ENCODE data around the gene MAEA. TPM values are rescaled to one million over a fixed set of nuclear protein-coding genes. Genes with fewer than 3 reads are reported as not detected.

MAEA gene
- total and polyA plus RNA-seq, 9 of the 15 experiments (the other 6 are each of a cell fraction or from before 2014, with no cell fraction given): 2.1 to 86.5 (median 45.0) TPM

DNA sequence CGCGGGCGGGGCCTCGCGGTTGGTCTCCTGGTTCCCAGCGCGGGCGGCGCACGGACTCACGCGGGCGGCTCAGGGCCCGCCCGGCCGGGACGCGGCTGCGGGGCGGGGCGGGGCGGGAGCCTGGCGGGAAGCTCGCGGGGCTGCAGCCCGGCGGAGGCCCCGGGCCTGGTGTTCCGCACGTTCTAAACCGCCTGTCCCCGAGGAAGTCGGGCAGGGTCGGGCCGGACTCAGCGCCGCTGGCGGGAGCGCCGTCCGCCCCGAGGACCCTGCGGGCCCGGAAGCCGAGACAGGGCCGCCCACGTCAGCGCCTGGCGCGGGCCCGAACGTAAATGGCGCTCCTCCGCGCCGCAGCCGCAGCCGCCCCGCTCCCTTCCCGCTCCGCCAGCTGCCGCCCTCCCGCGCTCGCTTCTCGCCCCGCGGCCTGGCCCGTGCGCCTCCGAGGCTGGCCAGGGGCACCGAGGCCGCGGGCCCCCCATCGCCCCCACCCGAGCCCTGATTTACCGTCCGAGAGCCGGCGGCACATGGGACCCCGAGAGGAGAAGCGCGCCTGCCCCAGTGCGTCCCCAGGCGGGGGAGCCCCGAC lies 40.5 kb upstream of the MAEA start (continued):
- peak; percentile 73 for TF ChIP-seq FIP1L1 (IDR thresholded peaks at IDR 0.05; ENCODE audit: low read depth, low read length, poor library complexity, severe bottlenecking)
- no peak for TF ChIP-seq POLR2B (IDR thresholded peaks at IDR 0.05; ENCODE audit: low read depth, partially characterized antibody)
- TF ChIP-seq, protein P1, sequence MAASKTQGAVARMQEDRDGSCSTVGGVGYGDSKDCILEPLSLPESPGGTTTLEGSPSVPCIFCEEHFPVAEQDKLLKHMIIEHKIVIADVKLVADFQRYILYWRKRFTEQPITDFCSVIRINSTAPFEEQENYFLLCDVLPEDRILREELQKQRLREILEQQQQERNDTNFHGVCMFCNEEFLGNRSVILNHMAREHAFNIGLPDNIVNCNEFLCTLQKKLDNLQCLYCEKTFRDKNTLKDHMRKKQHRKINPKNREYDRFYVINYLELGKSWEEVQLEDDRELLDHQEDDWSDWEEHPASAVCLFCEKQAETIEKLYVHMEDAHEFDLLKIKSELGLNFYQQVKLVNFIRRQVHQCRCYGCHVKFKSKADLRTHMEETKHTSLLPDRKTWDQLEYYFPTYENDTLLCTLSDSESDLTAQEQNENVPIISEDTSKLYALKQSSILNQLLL (CRISPR knock-in tag; IDR thresholded peaks at IDR 0.05; ENCODE audit: borderline replicate concordance): no peak
- no peak for TF ChIP-seq BDP1 (IDR thresholded peaks at IDR 0.05; ENCODE audit: insufficient read depth, insufficient read length)
- TF ChIP-seq ETV6 (IDR thresholded peaks at IDR 0.05; ENCODE audit: borderline replicate concordance in 1 of 2, low read depth in 2 of 2, low read length in 1 of 2): no peak
- TF ChIP-seq ETV6 (CRISPR knock-in tag; IDR thresholded peaks at IDR 0.05; ENCODE audit: borderline replicate concordance): no peak
- TF ChIP-seq HIVEP1 (CRISPR knock-in tag; IDR thresholded peaks at IDR 0.05): no peak
- peak; percentile 54; the same call in 1 of the 2 replicates for TF ChIP-seq ATF7 (IDR thresholded peaks at IDR 0.05)
- TF ChIP-seq C11orf30 (IDR thresholded peaks at IDR 0.05; ENCODE audit: low read depth): no peak
- TF ChIP-seq HLTF (IDR thresholded peaks at IDR 0.05): no peak
- TF ChIP-seq, protein P2, sequence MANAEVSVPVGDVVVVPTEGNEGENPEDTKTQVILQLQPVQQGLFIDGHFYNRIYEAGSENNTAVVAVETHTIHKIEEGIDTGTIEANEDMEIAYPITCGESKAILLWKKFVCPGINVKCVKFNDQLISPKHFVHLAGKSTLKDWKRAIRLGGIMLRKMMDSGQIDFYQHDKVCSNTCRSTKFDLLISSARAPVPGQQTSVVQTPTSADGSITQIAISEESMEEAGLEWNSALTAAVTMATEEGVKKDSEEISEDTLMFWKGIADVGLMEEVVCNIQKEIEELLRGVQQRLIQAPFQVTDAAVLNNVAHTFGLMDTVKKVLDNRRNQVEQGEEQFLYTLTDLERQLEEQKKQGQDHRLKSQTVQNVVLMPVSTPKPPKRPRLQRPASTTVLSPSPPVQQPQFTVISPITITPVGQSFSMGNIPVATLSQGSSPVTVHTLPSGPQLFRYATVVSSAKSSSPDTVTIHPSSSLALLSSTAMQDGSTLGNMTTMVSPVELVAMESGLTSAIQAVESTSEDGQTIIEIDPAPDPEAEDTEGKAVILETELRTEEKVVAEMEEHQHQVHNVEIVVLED (CRISPR knock-in tag; IDR thresholded peaks at IDR 0.05): peak; percentile 53; the same call in 1 of the 2 replicates
- TF ChIP-seq TARDBP (IDR thresholded peaks at IDR 0.05): peak; percentile 32; the same call in 1 of the 2 replicates
- TF ChIP-seq, protein P3, sequence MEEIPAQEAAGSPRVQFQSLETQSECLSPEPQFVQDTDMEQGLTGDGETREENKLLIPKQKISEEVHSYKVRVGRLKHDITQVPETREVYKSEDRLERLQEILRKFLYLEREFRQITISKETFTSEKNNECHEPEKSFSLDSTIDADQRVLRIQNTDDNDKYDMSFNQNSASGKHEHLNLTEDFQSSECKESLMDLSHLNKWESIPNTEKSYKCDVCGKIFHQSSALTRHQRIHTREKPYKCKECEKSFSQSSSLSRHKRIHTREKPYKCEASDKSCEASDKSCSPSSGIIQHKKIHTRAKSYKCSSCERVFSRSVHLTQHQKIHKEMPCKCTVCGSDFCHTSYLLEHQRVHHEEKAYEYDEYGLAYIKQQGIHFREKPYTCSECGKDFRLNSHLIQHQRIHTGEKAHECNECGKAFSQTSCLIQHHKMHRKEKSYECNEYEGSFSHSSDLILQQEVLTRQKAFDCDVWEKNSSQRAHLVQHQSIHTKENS (CRISPR knock-in tag; IDR thresholded peaks at IDR 0.05): no peak
- TF ChIP-seq, protein P4, sequence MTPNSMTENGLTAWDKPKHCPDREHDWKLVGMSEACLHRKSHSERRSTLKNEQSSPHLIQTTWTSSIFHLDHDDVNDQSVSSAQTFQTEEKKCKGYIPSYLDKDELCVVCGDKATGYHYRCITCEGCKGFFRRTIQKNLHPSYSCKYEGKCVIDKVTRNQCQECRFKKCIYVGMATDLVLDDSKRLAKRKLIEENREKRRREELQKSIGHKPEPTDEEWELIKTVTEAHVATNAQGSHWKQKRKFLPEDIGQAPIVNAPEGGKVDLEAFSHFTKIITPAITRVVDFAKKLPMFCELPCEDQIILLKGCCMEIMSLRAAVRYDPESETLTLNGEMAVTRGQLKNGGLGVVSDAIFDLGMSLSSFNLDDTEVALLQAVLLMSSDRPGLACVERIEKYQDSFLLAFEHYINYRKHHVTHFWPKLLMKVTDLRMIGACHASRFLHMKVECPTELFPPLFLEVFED (CRISPR knock-in tag; conservative IDR thresholded peaks at IDR 0.05): no peak
- no peak for TF ChIP-seq ZNF232 (CRISPR knock-in tag; IDR thresholded peaks at IDR 0.05)
